B cell (primary cell): Measurements from ENCODE around the gene SRR. TPM values are rescaled to one million over a fixed set of nuclear protein-coding genes. Genes with fewer than 3 reads are reported as not detected.

ENCODE experiments used
- ATAC-seq: fragments of 200-7000 bp; cut with Tn5 transposase; one replicate; pipeline ENCODE4 v1.10.0; 2021; ENCODE audit warnings: low read depth, mild to moderate bottlenecking, moderate number of reproducible peaks, moderate library complexity
- CTCF ChIA-PET: fragments of 350-600 bp; sonication (Branson Sonifier 250); formaldehyde crosslinking; loops from one replicate; lab custom pipeline; 2021; ENCODE audit warnings: antibody characterized with exemption, inconsistent platforms; lab: Charles Lee
- POLR2A ChIA-PET: fragments of 350-600 bp; sonication (Branson Sonifier 250); formaldehyde crosslinking; loops from one replicate; lab custom pipeline; 2021; ENCODE audit warnings: antibody characterized with exemption; lab: Charles Lee
- DNase-seq: peaks from one replicate; pipeline ENCODE4 v3.0.0; 2013
- H2AFZ ChIP-seq: 2 replicates; pipeline ENCODE4 v1.6.1; 2012; ENCODE audit warnings: mild to moderate bottlenecking, low read depth, low read length; ENCODE audit not compliant: insufficient read depth, poor library complexity, severe bottlenecking
- H3K27ac ChIP-seq, 2 donors: 1 replicate in 1 of 2; 2 replicates in 1 of 2; pipeline ENCODE4 v1.5.1; 2012 to 2013; ENCODE audit warnings: low read length in 2 of 2, mild to moderate bottlenecking in 2 of 2, moderate library complexity in 1 of 2
- H3K27me3 ChIP-seq, 4 experiments: fragments of 200-600 bp in 1 of 4; sonication (generic) in 1 of 4; replicated peaks in 1 of 4; 1 replicate in 2 of 4; 2 replicates in 2 of 4; pipeline versions ENCODE4 v1.6.1 to v1.7.0; 2013 to 2016; ENCODE audit warnings: low read length in 3 of 4, mild to moderate bottlenecking in 2 of 4, mixed read lengths in 1 of 4, moderate library complexity in 1 of 4; ENCODE audit not compliant: insufficient read depth in 4 of 4, control insufficient read depth in 3 of 4; ENCODE audit errors: control extremely low read depth in 1 of 4
- H3K36me3 ChIP-seq, 2 experiments: replicated peaks in 1 of 2; 1 replicate in 1 of 2; 2 replicates in 1 of 2; pipeline versions ENCODE4 v1.6.1 to v1.7.1; 2013; ENCODE audit warnings: low read length in 1 of 2; ENCODE audit not compliant: insufficient read depth in 2 of 2, control insufficient read depth in 1 of 2; ENCODE audit errors: control extremely low read depth in 1 of 2, extremely low read depth in 1 of 2
- H3K4me1 ChIP-seq, 2 donors: fragments of 200-600 bp in 1 of 2; sonication (generic) in 1 of 2; 1 replicate in 1 of 2; 2 replicates in 1 of 2; pipeline versions ENCODE4 v1.5.1 to v1.6.1; 2013 to 2017; ENCODE audit warnings: low read length in 2 of 2; ENCODE audit not compliant: control insufficient read depth in 2 of 2, insufficient read depth in 2 of 2
- H3K4me2 ChIP-seq: replicated peaks from 2 replicates; pipeline ENCODE3; 2012; ENCODE audit warnings: mild to moderate bottlenecking, low read depth, low read length; ENCODE audit not compliant: poor library complexity, severe bottlenecking
- H3K4me3 ChIP-seq, 5 experiments: fragments of 200-600 bp in 1 of 5; sonication (generic) in 1 of 5; 1 replicate in 3 of 5; 2 replicates in 2 of 5; pipeline versions ENCODE4 v1.5.1 to v1.7.0; 2011 to 2016; ENCODE audit warnings: low read length in 4 of 5, mild to moderate bottlenecking in 4 of 5, low read depth in 2 of 5, control low read depth in 1 of 5, moderate library complexity in 1 of 5; ENCODE audit not compliant: insufficient read depth in 1 of 5; ENCODE audit errors: control extremely low read depth in 1 of 5, extremely low read depth in 1 of 5
- H3K79me2 ChIP-seq: fragments of 200-600 bp; sonication (generic); one replicate; pipeline ENCODE4 v1.6.0; 2016; ENCODE audit warnings: low read length; ENCODE audit not compliant: control insufficient read depth, insufficient read depth
- H3K9ac ChIP-seq: fragments of 200-600 bp; sonication (generic); 2 replicates; pipeline ENCODE4 v1.6.1; 2017; ENCODE audit warnings: mild to moderate bottlenecking, low read length, moderate library complexity
- H3K9me3 ChIP-seq, 3 donors: one replicate each; pipeline versions ENCODE4 v1.6.1 to v1.7.1; 2013; ENCODE audit warnings: low read length in 2 of 3; ENCODE audit not compliant: control insufficient read depth in 2 of 3, insufficient read depth in 1 of 3; ENCODE audit errors: control extremely low read depth in 1 of 3
- H4K20me1 ChIP-seq: 2 replicates; pipeline ENCODE4 v1.6.0; 2012; ENCODE audit warnings: mild to moderate bottlenecking, low read length; ENCODE audit not compliant: insufficient read depth, control insufficient read depth, poor library complexity, severe bottlenecking
- H3K27ac Mint-ChIP-seq: one replicate; pipeline ENCODE4 v1.8.0; 2021; ENCODE audit warnings: mixed read lengths
- H3K27me3 Mint-ChIP-seq: one replicate; pipeline ENCODE4 v1.8.0; 2021; ENCODE audit warnings: mixed read lengths
- H3K4me1 Mint-ChIP-seq: one replicate; pipeline ENCODE4 v1.8.0; 2021; ENCODE audit warnings: mixed read lengths
- H3K4me3 Mint-ChIP-seq: one replicate; pipeline ENCODE4 v1.8.0; 2021; ENCODE audit warnings: mixed read lengths
- H3K9me3 Mint-ChIP-seq: one replicate; pipeline ENCODE4 v1.8.0; 2022; ENCODE audit warnings: mixed read lengths; ENCODE audit not compliant: insufficient read depth
- EZH2 ChIP-seq: IDR thresholded peaks from 2 replicates; pipeline ENCODE4 v1.6.1; 2012; ENCODE audit warnings: borderline replicate concordance, low read depth, mild to moderate bottlenecking, moderate library complexity, low read length; ENCODE audit not compliant: insufficient read depth, poor library complexity, severe bottlenecking
- WGBS: methylation state at CpG from one replicate; pipeline ENCODE4 v1.1.5; 2013; ENCODE audit warnings: missing lambda C conversion rate; ENCODE audit not compliant: insufficient coverage; 5-methylcytosine and 5-hydroxymethylcytosine counted together
- intact Hi-C: fragments of 100-400 bp; cut with micrococcal nuclease; formaldehyde crosslinking; loops from one replicate; pipeline ENCODE4 v1.10.0; 2022
- polyA plus RNA-seq: library from polyadenylated mRNA; depleted of rRNA; stranded (reverse); fragments of >200 nt; gene quantifications from 2 replicates; pipeline ENCODE4 v1.2.3, GENCODE V29; 2012
- total RNA-seq, 2 donors: library from RNA; stranded (reverse); fragments of 120-200 nt in 1 of 2; gene quantifications; 1 replicate in 1 of 2; 2 replicates in 1 of 2; pipeline versions ENCODE4 v1.2.3 to v1.2.4, GENCODE V29; 2013 to 2022
- TF ChIP-seq, protein P1 (sequence below): fragments of 200-600 bp; IDR thresholded peaks from one replicate; pipeline ENCODE4 v1.8.0; 2022; ENCODE audit warnings: antibody characterized with exemption, mild to moderate bottlenecking

The SRR gene
- total and polyA plus RNA-seq, 2 donors (not counting 1 experiment from before 2014, with no cell fraction given) = 2.6 to 5.1 TPM

DNA sequence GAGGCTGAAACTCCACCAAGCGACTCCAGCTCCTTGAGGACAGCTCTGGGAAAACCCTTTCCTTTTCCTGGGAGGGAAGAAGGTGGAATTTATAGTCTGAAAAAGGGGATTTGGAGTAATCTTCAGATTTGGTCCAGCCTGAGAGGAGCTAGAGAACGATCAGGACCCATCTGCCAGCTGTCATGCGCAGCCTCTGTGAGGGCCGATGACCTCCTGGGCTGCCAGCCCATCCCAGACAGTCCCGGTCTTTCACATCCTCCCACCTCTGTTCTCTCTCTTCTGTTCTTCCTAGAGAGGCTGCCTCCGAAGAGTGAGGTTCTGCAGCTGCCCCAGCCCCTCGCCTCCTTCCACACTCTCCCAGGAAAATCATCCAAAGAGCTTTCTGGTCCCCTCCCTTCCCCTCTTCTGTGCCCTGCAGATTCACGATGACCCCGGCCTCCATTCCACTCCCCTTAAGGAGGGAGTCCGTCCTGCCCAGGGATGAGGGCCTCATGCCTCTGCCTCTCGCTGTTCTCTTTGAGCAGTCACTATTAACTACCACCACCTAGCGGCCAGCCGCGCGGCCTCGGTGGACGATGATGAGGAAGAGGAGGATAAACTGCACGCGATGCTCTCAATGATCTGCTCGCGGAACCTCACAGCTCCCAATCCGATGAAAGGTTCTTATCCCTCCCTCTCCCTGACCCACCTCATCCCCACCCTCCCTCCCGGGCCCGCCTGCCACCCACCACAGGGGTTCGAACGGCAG, 63.2 kb downstream of the SRR start:
- CTCF ChIA-PET = interaction anchor here (1.1 to 1.8 kb wide), 2 partner anchors 14 to 15 kb away, joined by 6 to 9 read pairs; no protein-coding TSS in a partner anchor
- no peak overlapping the region for H3K4me3 ChIP-seq

GRCh38 chr17:2368359-2368758, 64.6 kb downstream of the SRR start:
- WGBS = 96% methylated on average over 6 of the region's 8 CpGs
- POLR2A ChIA-PET = no interaction called here

More for the DNA sequence above, 63.2 kb downstream of the SRR start:
- no peak overlapping the region for H3K9ac ChIP-seq
- TF ChIP-seq, protein P1, sequence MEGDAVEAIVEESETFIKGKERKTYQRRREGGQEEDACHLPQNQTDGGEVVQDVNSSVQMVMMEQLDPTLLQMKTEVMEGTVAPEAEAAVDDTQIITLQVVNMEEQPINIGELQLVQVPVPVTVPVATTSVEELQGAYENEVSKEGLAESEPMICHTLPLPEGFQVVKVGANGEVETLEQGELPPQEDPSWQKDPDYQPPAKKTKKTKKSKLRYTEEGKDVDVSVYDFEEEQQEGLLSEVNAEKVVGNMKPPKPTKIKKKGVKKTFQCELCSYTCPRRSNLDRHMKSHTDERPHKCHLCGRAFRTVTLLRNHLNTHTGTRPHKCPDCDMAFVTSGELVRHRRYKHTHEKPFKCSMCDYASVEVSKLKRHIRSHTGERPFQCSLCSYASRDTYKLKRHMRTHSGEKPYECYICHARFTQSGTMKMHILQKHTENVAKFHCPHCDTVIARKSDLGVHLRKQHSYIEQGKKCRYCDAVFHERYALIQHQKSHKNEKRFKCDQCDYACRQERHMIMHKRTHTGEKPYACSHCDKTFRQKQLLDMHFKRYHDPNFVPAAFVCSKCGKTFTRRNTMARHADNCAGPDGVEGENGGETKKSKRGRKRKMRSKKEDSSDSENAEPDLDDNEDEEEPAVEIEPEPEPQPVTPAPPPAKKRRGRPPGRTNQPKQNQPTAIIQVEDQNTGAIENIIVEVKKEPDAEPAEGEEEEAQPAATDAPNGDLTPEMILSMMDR = no peak
- no peak for TF ChIP-seq EZH2
- no peak overlapping the region for H2AFZ ChIP-seq
- no peaks in the 10 kb centered on the region for H3K4me1 Mint-ChIP-seq
- H3K4me3 Mint-ChIP-seq = no peak overlapping the region
- no peaks in the 10 kb centered on the region for H3K27me3 Mint-ChIP-seq
- intact Hi-C loops = no loop called here
- no peak overlapping the region for H3K4me2 ChIP-seq
- no peaks in the 10 kb centered on the region for H3K27me3 ChIP-seq
- H3K79me2 ChIP-seq = no peaks in the 10 kb centered on the region
- 95% methylated on average over 6 of the region's 26 CpGs for WGBS
- peaks cover 0 to 17% of the 10 kb centered on the region in 2 experiments for H3K36me3 ChIP-seq
- H4K20me1 ChIP-seq = no peaks in the 10 kb centered on the region
- DNase-seq (no peak), ATAC-seq (no peak)
- H3K27ac Mint-ChIP-seq = no peak overlapping the region
- no peak overlapping the region for H3K27ac ChIP-seq
- H3K9me3 ChIP-seq = no peaks in the 10 kb centered on the region
- POLR2A ChIA-PET = no interaction called here
- no peaks in the 10 kb centered on the region for H3K9me3 Mint-ChIP-seq
- no peaks in the 10 kb centered on the region for H3K4me1 ChIP-seq

More at GRCh38 chr17:2368359-2368758, 64.6 kb downstream of the SRR start:
- Mint-ChIP-seq H3K27me3 (no peaks in the 10 kb centered on the region), H3K9me3 (no peaks in the 10 kb centered on the region), H3K4me1 (no peaks in the 10 kb centered on the region), H3K27ac (no peak overlapping the region), H3K4me3 (no peak overlapping the region)
- no peak for DNase-seq
- Histone ChIP-seq H3K4me3 (no peak overlapping the region), H4K20me1 (no peaks in the 10 kb centered on the region), H3K9ac (no peak overlapping the region), H3K27ac (no peak overlapping the region), H3K4me2 (no peak overlapping the region), H3K4me1 (no peaks in the 10 kb centered on the region), H3K79me2 (no peaks in the 10 kb centered on the region), H2AFZ (no peak overlapping the region), H3K27me3 (no peaks in the 10 kb centered on the region), H3K36me3 (peaks cover 0 to 9% of the 10 kb centered on the region in 2 experiments), H3K9me3 (no peaks in the 10 kb centered on the region)
- intact Hi-C loops = no loop called here
- TF ChIP-seq EZH2 = no peak
- TF ChIP-seq, protein P1 = no peak
- CTCF ChIA-PET = interaction anchor here (2.7 kb wide), 1 partner anchor 48 kb away, joined by 11 read pairs; no protein-coding TSS in a partner anchor
- no peak for ATAC-seq
